ENCODE data around the gene HSD11B1. TPM values are rescaled to one million over a fixed set of nuclear protein-coding genes. Genes with fewer than 3 reads are reported as not detected.
A peak's percentile ranks its signal among the peaks of the same experiment; 100 is the strongest.

The HSD11B1 gene
- total RNA-seq: 1 to 10 TPM in 1 of 2 donors, under 1 TPM in 1; 0.66 to 3.6 TPM

DNA sequence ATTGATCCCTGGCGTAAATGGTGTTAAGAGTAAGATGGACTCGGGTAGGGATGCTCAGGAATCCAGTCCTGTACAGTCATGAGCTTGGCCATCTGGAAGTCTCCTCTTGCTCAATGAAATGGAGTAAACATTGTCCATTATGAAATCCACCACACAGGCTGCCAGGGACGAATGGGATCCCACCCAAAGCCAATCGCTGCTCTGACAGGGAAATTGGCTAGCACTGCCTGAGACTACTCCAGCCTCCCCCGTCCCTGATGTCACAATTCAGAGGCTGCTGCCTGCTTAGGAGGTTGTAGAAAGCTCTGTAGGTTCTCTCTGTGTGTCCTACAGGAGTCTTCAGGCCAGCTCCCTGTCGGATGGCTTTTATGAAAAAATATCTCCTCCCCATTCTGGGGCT is at the start of gene HSD11B1:
TSS of gene HSD11B1 (plus strand) at position 263 of the 400 bp plus-strand sequence. CDS start at position 360, 97 bp downstream.
- ATAC-seq: peak; percentile 78
- H3K9me3 ChIP-seq: no peaks in the 10 kb centered on the region
- 64 to 65% methylated on average over 6 of the region's 6 CpGs for WGBS, 2 donors

DNA sequence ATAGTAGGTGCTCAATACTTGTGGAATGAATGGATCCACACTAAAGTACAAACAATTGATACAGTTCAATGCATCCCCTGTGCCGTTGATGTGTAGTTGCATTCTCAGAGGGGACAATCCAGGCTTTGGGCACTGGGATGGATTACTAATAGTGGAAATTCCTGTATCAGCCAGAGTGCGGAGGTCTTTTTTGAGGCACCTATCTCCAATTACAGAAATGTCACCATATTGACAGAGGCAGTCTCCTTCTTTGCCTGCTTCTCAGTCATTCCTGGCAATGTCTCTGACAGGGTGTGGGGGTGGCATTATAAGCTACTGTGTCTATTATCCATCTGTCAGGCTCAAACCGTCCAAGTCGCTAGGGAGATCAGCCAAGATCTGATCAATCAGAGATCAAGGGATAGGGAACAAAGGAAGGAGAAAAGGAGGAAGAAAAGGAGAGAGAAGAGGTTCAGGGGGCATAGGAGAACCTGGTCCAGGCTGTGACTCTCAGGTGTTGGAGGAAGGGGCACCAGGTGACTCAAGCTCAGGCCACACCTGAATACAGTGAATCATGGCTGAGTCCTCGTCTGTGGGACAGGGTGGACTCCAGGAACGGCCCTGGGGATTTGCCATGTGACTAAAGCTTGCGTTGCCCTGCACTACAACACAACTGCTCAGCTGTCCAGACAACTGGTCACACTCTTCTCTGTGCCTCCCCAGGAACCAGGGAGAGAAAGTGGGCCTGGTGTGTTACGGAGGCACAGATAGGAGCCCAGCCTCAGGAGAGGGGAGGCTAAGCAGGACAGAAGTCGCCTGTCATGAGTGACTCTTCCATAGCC is 49.0 kb upstream of the HSD11B1 start:
- H3K27me3 ChIP-seq: no peaks in the 10 kb centered on the region
- WGBS, 2 donors: 57 to 62% methylated on average over 9 of the region's 9 CpGs
- TF ChIP-seq, protein P1, sequence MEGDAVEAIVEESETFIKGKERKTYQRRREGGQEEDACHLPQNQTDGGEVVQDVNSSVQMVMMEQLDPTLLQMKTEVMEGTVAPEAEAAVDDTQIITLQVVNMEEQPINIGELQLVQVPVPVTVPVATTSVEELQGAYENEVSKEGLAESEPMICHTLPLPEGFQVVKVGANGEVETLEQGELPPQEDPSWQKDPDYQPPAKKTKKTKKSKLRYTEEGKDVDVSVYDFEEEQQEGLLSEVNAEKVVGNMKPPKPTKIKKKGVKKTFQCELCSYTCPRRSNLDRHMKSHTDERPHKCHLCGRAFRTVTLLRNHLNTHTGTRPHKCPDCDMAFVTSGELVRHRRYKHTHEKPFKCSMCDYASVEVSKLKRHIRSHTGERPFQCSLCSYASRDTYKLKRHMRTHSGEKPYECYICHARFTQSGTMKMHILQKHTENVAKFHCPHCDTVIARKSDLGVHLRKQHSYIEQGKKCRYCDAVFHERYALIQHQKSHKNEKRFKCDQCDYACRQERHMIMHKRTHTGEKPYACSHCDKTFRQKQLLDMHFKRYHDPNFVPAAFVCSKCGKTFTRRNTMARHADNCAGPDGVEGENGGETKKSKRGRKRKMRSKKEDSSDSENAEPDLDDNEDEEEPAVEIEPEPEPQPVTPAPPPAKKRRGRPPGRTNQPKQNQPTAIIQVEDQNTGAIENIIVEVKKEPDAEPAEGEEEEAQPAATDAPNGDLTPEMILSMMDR (IDR thresholded peaks at IDR 0.05): no peak
- TF ChIP-seq POLR2A (IDR thresholded peaks at IDR 0.05): no peak
- ATAC-seq (no peak), DNase-seq (peak; percentile 47 to 86 (median 60))
- intact Hi-C loops (cut with DNase I): no loop called here
- H3K4me3 ChIP-seq: no peak overlapping the region
- H3K36me3 ChIP-seq (replicated peaks in 1 of 2; ENCODE audit: insufficient read depth in 1 of 2, low read depth in 2 of 2): no peaks in the 10 kb centered on the region
- no peaks in the 10 kb centered on the region for H3K9me3 ChIP-seq
- peaks cover 66% of the 10 kb centered on the region for H3K4me1 ChIP-seq
- peak overlapping the region; percentile 80 to 91 (median 86) for H3K27ac ChIP-seq

More for the DNA sequence above, at the start of gene HSD11B1:
- Histone ChIP-seq H3K4me1 (no peaks in the 10 kb centered on the region), H3K27me3 (no peaks in the 10 kb centered on the region), H3K36me3 (replicated peaks in 1 of 2; ENCODE audit: insufficient read depth in 1 of 2, low read depth in 2 of 2) (no peaks in the 10 kb centered on the region), H3K27ac (no peak within 1 kb of the TSS), H3K4me3 (no peak within 1 kb of the TSS)
- intact Hi-C loops (cut with DNase I): no loop called here
- TF ChIP-seq POLR2A (IDR thresholded peaks at IDR 0.05): no peak
- TF ChIP-seq, protein P1 (IDR thresholded peaks at IDR 0.05): no peak
- DNase-seq: peak; percentile 34 to 59 (median 43)

DNA sequence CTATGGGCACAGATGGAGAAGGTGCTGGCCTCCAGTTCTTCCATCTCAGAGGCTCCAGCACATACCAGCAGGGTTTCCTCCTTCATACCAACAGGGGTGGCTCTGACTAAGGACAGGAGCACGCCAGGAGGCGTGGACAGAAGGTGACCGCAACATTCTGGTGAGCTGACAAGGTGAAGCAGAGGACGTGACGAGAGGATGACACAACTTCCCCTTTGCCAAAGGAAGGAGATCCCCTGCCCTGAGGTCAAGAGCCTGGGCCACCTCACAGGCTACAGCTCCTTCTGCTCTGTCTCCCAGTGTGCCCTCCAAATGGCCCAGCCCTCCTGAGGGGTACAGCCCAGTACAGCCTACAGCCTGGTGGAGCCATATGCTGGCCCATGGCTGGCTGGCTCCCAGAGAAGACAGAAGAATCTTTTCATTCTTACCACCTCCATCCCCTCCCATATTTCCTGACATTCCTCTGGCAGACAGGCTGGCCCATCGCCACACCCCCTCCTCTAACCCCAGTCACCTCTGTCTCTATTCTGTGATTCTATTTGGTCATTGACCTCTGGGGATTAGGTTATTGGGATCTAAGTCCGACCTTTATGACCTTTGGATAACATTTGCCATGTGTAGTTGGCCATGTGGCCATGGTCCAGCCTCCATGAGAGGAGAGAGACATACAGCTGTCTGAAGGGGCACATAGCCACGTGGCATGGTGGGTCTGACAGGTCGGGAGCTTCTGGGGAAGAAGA is 47.3 kb upstream of the HSD11B1 start:
- TF ChIP-seq POLR2A (IDR thresholded peaks at IDR 0.05): no peak
- TF ChIP-seq, protein P1 (IDR thresholded peaks at IDR 0.05): no peak
- no peak overlapping the region for H3K4me3 ChIP-seq
- DNase-seq (no peak), ATAC-seq (no peak)
- intact Hi-C loops (cut with DNase I): no loop called here
- H3K27me3 ChIP-seq: no peaks in the 10 kb centered on the region
- peaks cover 50% of the 10 kb centered on the region for H3K4me1 ChIP-seq
- no peak overlapping the region for H3K27ac ChIP-seq
- no peaks in the 10 kb centered on the region for H3K36me3 ChIP-seq (replicated peaks in 1 of 2; ENCODE audit: insufficient read depth in 1 of 2, low read depth in 2 of 2)
- WGBS, 2 donors: 72 to 95% methylated on average over 9 of the region's 9 CpGs
- H3K9me3 ChIP-seq: no peaks in the 10 kb centered on the region

DNA sequence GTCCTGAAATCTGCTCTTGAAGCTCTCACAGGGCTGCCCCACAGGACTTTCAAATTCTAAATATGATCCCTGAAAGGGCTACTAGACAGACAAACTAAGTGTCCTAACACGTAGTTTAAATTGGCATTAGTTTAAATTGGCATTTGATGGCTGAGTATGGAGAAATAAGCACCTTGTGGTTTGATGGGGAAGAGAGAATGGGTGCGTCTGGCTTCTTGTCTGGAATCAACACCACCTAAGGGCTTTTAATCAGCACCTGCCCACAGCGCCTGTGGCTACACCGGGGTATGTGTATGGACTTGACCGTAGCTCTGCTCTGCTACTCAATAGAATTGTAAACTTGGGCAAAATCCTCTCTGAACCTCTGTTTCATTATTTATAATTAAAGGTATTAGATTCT is 46.7 kb upstream of the HSD11B1 start:
- Histone ChIP-seq H3K27ac (no peak overlapping the region), H3K9me3 (no peaks in the 10 kb centered on the region), H3K4me3 (no peak overlapping the region), H3K4me1 (peaks cover 50% of the 10 kb centered on the region), H3K27me3 (no peaks in the 10 kb centered on the region), H3K36me3 (replicated peaks in 1 of 2; ENCODE audit: insufficient read depth in 1 of 2, low read depth in 2 of 2) (no peaks in the 10 kb centered on the region)
- intact Hi-C loops (cut with DNase I): no loop called here
- 87 to 95% methylated on average over 5 of the region's 5 CpGs for WGBS, 2 donors
- no peak for ATAC-seq
- no peak for DNase-seq
- TF ChIP-seq, protein P1 (IDR thresholded peaks at IDR 0.05): no peak
- no peak for TF ChIP-seq POLR2A (IDR thresholded peaks at IDR 0.05)

Data from body of pancreas (tissue), 4 donors.